ACC112 (cell line): ENCODE data around the gene LCLAT1.

Experiments
- H2AFZ ChIP-seq: fragments of 200-600 bp; sonication (generic); one replicate; pipeline ENCODE4 v1.6.0; 2017; ENCODE audit warnings: antibody characterized with exemption, low read length; ENCODE audit not compliant: unreplicated experiment
- H3K27ac ChIP-seq: fragments of 200-600 bp; sonication (generic); 2 replicates; pipeline ENCODE4 v1.5.1; 2014; ENCODE audit warnings: low read depth, mild to moderate bottlenecking, antibody characterized with exemption, low read length, moderate library complexity
- H3K27me3 ChIP-seq: fragments of 200-600 bp; sonication (generic); 2 replicates; pipeline ENCODE4 v1.6.1; 2014; ENCODE audit warnings: mild to moderate bottlenecking, antibody characterized with exemption, low read length, moderate library complexity, mixed read lengths; ENCODE audit not compliant: insufficient read depth
- H3K36me3 ChIP-seq: fragments of 200-600 bp; sonication (generic); 2 replicates; pipeline ENCODE4 v1.6.1; 2016; ENCODE audit warnings: mild to moderate bottlenecking, antibody characterized with exemption, low read length, moderate library complexity, mixed read lengths; ENCODE audit not compliant: insufficient read depth
- H3K4me1 ChIP-seq: fragments of 200-600 bp; sonication (generic); one replicate; pipeline ENCODE4 v1.6.1; 2016; ENCODE audit warnings: low read length, mixed read lengths; ENCODE audit not compliant: insufficient read depth, unreplicated experiment, control insufficient read depth
- H3K4me3 ChIP-seq: fragments of 200-600 bp; sonication (generic); 2 replicates; pipeline ENCODE4 v1.5.1; 2014; ENCODE audit warnings: mild to moderate bottlenecking, low read depth, low read length
- H3K79me2 ChIP-seq: fragments of 200-600 bp; sonication (generic); one replicate; pipeline ENCODE4 v1.6.0; 2016; ENCODE audit warnings: low read length; ENCODE audit not compliant: control insufficient read depth, unreplicated experiment, insufficient read depth

LCLAT1 gene

DNA sequence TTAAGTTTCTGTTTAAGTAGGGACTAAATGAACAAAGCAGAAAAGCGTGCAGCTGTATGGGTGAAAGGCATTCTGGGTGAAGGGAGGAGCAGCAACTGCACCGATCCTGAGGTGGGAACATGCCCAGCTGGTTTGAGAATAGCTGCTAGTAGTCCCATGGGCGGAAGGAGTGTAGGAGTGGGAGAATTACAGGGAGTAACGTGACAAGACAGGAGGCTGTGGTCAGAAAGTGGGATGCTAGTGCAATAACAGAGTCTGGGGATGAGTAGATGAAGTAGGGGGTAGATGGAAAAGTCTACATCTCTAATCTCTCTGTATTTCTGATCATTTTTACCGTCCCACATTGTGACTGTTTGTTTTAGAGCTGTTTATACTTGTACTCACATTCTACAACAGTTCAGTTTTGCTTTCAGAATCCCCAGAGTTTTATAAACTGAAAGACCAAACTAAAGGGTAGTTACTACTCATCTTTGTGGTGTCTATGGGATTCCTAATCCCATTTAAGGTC is 118.9 kb downstream of the LCLAT1 start:
- H2AFZ ChIP-seq = no peak overlapping the region
- H3K79me2 ChIP-seq = no peaks in the 10 kb centered on the region
- H3K4me1 ChIP-seq = no peaks in the 10 kb centered on the region
- H3K4me3 ChIP-seq = no peak overlapping the region
- H3K27ac ChIP-seq = no peak overlapping the region
- H3K36me3 ChIP-seq = no peaks in the 10 kb centered on the region
- H3K27me3 ChIP-seq = no peaks in the 10 kb centered on the region

DNA sequence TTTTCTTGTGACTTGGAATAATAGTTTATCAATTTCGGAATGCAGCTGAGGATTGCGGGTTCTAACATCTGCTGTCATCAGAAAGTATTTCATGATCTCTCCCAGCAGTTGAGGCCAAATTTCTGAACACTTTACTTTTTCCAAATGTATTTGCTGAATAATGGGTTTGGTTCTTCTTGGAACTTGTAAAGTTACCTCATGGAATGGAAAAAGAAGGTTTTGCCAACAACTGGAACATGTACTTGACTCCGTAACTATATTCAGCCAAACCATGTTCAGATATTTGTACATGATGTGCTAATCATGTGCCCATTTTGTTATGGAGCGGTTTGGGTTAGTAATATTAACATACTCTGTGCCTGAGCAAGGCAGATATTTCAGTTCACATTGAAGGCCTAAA is 119.6 kb downstream of the LCLAT1 start:
- Histone ChIP-seq H2AFZ (no peak overlapping the region), H3K36me3 (no peaks in the 10 kb centered on the region), H3K4me3 (no peak overlapping the region), H3K4me1 (no peaks in the 10 kb centered on the region), H3K27ac (no peak overlapping the region), H3K79me2 (no peaks in the 10 kb centered on the region), H3K27me3 (no peaks in the 10 kb centered on the region)

DNA sequence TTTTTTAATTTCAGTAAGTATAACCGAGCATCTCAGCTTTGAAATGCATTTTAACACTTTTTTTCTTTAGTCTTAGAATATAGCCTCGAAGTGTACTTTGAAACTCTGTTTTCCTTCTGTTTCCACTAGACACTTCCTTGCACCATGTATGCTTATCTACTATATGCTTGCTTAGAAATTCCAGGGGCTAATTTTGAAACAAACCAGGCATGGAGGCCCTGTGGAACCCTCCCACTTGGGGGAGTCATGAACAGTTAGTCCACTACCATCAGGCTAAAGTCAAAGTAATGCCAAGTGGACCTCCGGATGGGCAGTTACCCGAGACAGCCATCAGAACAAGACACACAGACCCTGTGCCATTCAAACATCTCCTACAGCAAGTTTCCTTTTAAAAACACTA is 120.3 kb downstream of the LCLAT1 start:
- Histone ChIP-seq H3K79me2 (no peaks in the 10 kb centered on the region), H3K4me1 (no peaks in the 10 kb centered on the region), H3K27ac (no peak overlapping the region), H3K27me3 (no peaks in the 10 kb centered on the region), H3K4me3 (no peak overlapping the region), H3K36me3 (no peaks in the 10 kb centered on the region), H2AFZ (no peak overlapping the region)

DNA sequence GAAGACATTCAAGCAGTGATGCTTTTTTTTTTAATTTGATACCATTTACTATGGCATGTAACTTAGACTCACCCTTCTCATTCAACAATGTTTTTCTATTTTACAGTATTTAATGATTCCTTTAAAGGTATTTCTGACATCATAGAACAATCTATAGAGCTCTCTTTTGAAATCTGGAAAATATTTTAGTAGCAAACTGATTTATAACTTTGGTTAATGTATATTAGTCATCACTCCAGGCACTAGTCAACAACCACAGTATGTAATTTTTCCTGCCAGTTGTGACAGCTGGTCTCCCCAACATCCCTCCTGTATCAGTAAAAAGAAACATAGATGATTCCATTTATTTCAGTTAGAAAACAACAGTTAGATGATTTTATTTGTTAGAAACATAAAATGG is 122.9 kb downstream of the LCLAT1 start:
- no peak overlapping the region for H3K4me3 ChIP-seq
- no peak overlapping the region for H3K27ac ChIP-seq
- H3K27me3 ChIP-seq = no peaks in the 10 kb centered on the region
- H2AFZ ChIP-seq = no peak overlapping the region
- no peaks in the 10 kb centered on the region for H3K79me2 ChIP-seq
- H3K4me1 ChIP-seq = no peaks in the 10 kb centered on the region
- no peaks in the 10 kb centered on the region for H3K36me3 ChIP-seq

DNA sequence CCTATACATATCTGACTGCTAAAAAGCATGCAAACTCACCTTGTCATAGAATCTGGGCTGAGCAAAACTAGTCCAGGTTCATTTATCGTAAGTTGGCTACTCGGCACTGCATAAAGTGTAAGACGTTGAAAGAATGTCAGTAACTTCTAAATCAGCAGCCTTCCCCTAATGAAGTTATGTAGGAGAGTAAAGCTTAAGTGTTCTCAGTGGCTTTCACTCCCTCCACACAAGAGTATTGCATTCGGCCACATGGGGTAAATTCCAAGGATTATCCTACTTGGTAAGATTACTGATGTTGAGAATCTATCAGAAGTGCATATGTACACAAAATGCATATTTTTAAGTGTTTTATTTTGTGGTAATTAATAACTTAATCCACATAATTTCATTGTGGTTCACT is 130.1 kb downstream of the LCLAT1 start:
- Histone ChIP-seq H3K79me2 (no peaks in the 10 kb centered on the region), H3K27ac (no peak overlapping the region), H3K36me3 (no peaks in the 10 kb centered on the region), H3K27me3 (no peaks in the 10 kb centered on the region), H3K4me1 (no peaks in the 10 kb centered on the region), H2AFZ (no peak overlapping the region), H3K4me3 (no peak overlapping the region)

DNA sequence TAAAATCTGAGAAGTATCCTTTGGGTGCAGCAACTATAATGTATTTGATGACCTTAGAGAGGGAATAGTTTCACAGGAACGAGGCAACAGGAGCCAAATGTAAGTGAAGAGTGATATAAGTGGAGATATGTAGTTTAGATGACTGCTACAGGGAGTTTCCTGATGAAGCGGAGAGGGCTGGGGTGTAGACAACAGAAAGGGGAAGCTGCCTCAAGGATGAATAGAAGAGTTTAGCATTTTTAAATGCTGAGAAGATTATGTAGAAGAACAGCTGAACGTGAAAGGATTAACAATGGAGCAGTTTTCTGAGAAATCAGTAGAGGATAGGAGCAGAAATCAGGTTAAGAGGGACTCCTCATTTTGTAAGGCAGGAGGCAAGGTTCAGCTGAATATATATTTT is 133.3 kb downstream of the LCLAT1 start:
- Histone ChIP-seq H3K36me3 (no peaks in the 10 kb centered on the region), H3K27me3 (no peaks in the 10 kb centered on the region), H2AFZ (no peak overlapping the region), H3K4me3 (no peak overlapping the region), H3K79me2 (no peaks in the 10 kb centered on the region), H3K4me1 (no peaks in the 10 kb centered on the region), H3K27ac (no peak overlapping the region)

DNA sequence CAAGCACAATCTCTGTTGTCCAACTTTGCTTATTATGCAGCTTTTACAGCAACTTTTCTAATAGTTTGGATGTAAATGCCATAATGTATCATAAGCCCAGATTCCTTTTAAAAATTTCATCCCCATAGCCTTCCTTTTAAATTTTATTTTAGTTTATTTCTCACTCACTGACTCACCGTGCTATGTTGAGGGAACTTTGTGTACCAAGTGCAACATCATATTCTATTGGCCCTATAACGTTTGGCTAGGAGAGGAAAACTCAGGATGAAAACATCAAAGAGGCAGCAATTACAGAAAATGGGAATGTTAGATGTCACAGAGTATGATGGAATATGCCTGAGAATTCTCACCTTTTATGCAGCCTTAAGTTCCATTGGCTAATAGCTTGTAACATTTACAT is 135.5 kb downstream of the LCLAT1 start:
- Histone ChIP-seq H3K27me3 (no peaks in the 10 kb centered on the region), H3K27ac (no peak overlapping the region), H3K4me1 (no peaks in the 10 kb centered on the region), H3K36me3 (no peaks in the 10 kb centered on the region), H3K4me3 (no peak overlapping the region), H3K79me2 (no peaks in the 10 kb centered on the region), H2AFZ (no peak overlapping the region)

DNA sequence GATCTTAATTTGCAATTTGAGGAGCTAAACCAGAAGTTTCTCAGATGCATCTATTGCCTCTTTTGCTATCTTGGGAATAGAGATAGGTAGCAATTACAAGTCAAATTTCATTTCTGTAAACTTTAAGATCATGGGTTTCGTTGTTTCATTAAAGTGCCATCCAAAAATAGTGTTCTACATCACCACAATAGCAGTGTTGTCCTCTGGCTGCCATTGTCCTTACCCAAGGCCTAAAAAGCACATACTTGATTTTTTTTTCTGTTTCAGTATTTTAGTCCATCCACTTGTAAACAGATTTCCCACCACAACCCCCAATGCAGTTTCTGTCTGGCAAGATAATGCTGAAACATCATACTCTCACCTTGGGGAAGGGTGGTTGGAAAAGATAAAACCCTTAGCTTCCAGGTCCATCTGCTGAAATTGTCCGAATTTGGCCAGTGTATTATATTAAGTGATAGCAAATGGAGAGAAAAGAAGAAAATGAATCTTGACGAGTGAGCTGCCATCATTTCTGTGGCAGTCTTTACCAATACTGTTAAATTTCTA is 136.2 kb downstream of the LCLAT1 start:
- Histone ChIP-seq H2AFZ (no peak overlapping the region), H3K4me1 (no peaks in the 10 kb centered on the region), H3K36me3 (no peaks in the 10 kb centered on the region), H3K79me2 (no peaks in the 10 kb centered on the region), H3K27me3 (no peaks in the 10 kb centered on the region), H3K4me3 (no peak overlapping the region), H3K27ac (no peak overlapping the region)

DNA sequence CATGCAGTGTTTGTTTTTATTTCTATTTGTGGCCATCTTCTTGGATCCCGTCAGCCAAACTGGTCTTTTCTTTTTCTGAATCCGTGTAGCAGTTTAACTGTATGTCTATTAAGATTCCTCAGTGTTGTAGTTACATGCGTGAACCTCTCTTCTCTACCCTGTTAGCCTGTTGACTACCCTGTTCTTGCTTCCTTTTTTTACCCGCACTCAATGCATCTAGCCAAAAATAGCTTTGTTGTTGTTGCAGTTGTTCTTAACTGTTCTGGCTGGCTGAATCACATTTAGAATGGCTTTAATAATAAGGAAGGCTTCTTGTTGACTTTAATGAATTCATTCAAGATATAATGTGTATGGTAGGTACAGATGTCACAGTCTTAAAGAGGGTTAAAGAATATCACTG is 137.1 kb downstream of the LCLAT1 start:
- no peaks in the 10 kb centered on the region for H3K4me1 ChIP-seq
- H2AFZ ChIP-seq = no peak overlapping the region
- no peak overlapping the region for H3K4me3 ChIP-seq

DNA sequence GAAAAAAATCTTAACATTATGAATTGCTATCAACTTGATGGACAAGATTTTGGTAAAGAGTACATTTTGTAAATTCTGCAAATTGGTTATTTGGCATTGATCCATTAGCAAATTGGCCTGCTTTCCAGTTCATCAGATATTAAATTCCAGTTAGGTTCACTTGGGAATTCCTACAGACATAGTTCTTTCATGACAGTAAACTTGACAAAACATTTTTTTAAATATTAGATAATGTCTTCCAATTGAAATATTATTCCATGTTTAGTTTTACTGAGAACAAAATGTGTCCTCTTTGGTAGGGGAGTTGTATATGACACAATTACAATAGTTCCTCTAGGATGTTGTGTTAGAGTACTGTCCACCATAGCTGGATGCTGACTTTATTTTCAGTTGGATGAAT is 141.9 kb downstream of the LCLAT1 start:
- Histone ChIP-seq H3K27me3 (no peaks in the 10 kb centered on the region), H3K4me3 (no peak overlapping the region), H3K4me1 (no peaks in the 10 kb centered on the region), H2AFZ (no peak overlapping the region), H3K79me2 (no peaks in the 10 kb centered on the region), H3K36me3 (no peaks in the 10 kb centered on the region), H3K27ac (no peak overlapping the region)

More for the DNA sequence above, 137.1 kb downstream of the LCLAT1 start:
- no peaks in the 10 kb centered on the region for H3K27me3 ChIP-seq
- no peaks in the 10 kb centered on the region for H3K79me2 ChIP-seq
- H3K36me3 ChIP-seq = no peaks in the 10 kb centered on the region
- H3K27ac ChIP-seq = no peak overlapping the region

DNA sequence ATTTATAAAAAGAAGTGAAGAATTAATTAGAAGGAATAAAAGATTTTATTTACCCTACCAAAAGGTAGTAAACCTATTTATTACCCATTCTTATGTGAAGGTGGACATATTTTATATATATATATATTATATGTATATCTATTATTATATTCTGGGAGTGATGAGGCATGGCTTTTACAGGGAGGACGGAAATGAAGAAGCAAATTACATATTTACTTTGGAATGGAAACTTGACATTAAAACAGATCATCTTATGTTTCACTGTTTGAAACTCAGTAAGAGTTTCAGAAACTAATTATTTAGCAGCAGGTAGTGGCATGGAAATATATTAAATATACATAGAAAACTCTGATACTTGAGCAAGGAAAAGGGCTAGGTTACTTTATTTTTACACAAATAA is 143.4 kb downstream of the LCLAT1 start:
- no peaks in the 10 kb centered on the region for H3K4me1 ChIP-seq
- H3K79me2 ChIP-seq = no peaks in the 10 kb centered on the region
- H3K4me3 ChIP-seq = no peak overlapping the region
- H3K27me3 ChIP-seq = no peaks in the 10 kb centered on the region
- H3K27ac ChIP-seq = no peak overlapping the region
- no peaks in the 10 kb centered on the region for H3K36me3 ChIP-seq
- no peak overlapping the region for H2AFZ ChIP-seq
